LNCAP (cell line): ENCODE results near the gene TMPRSS13.

Experiments
- TF ChIP-seq, protein P1 (sequence below): fragments of 450-650 bp; IDR thresholded peaks from 2 replicates; pipeline ENCODE4 v1.5.1; 2017; ENCODE audit warnings: mild to moderate bottlenecking

The TMPRSS13 gene

GRCh38 chr11:117921893-117922292 lies 7.3 kb downstream of the TMPRSS13 start:
- TF ChIP-seq, protein P1, sequence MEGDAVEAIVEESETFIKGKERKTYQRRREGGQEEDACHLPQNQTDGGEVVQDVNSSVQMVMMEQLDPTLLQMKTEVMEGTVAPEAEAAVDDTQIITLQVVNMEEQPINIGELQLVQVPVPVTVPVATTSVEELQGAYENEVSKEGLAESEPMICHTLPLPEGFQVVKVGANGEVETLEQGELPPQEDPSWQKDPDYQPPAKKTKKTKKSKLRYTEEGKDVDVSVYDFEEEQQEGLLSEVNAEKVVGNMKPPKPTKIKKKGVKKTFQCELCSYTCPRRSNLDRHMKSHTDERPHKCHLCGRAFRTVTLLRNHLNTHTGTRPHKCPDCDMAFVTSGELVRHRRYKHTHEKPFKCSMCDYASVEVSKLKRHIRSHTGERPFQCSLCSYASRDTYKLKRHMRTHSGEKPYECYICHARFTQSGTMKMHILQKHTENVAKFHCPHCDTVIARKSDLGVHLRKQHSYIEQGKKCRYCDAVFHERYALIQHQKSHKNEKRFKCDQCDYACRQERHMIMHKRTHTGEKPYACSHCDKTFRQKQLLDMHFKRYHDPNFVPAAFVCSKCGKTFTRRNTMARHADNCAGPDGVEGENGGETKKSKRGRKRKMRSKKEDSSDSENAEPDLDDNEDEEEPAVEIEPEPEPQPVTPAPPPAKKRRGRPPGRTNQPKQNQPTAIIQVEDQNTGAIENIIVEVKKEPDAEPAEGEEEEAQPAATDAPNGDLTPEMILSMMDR, result no peak

GRCh38 chr11:117921456-117921855 lies 7.7 kb downstream of the TMPRSS13 start:
- TF ChIP-seq, protein P1, result no peak

GRCh38 chr11:117919781-117920221 lies 9.4 kb downstream of the TMPRSS13 start:
- TF ChIP-seq, protein P1, result no peak

- TF ChIP-seq, protein P1, result no peak
Observed at GRCh38 chr11:117919341-117919740, 9.9 kb downstream of the TMPRSS13 start.

- TF ChIP-seq, protein P1, result no peak
Observed at GRCh38 chr11:117918366-117919255, 10.6 kb downstream of the TMPRSS13 start.

DNA sequence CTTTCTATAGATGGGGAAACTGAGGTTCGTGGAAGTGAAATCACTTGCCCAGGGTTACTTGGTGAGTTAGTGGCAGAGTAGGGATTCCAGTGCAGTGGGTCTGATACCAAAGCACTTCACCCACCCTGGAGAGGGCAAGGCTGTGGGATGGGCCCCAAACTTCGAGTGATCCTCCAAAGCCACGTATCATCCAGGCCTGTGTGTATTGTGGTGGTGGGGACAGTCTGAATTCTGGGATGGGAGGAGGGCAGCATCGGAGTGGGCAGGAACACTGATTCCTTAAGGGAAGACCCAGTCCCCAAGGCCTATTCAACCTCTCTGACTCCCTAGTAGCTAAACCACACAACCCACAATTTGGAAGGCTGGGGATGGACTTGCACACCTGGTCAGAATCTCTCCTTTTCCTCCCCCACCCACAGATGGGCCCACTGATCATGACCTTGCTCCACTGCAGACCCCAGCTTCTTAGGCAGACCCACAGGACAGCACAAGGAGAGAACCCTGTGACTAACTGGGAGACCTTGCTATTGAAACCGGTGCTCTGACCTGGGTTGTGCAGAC lies 11.5 kb downstream of the TMPRSS13 start:
- TF ChIP-seq, protein P1, result no peak

DNA sequence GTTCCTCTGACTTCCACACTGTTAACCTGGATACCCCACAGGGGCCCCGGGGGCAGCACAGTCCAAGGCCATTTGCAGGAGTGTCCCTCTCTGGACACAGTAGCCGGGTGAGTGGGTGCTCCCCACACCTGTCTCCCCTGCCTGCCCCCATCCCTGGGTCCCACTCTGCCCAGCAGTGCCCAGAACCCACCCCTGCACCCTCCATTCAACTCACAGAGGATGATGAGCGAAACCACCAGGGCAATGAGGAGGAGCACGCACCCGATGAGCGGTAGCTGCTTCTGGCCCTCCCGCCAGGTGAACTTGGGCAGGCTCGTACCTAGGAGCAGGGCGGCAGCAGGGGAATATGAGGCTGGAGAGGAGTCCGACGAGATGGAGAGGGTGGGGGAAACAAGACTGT lies 12.2 kb downstream of the TMPRSS13 start:
- TF ChIP-seq, protein P1, result no peak
